Measurements from ENCODE around the gene PHLPP2.
A peak's percentile ranks its signal among the peaks of the same experiment; 100 is the strongest.
"Not testable (repeated sequence)": the region's sequence is repeated elsewhere in the genome, so short reads cannot be mapped to it uniquely, and the experiment has no call there.

PHLPP2 gene

DNA sequence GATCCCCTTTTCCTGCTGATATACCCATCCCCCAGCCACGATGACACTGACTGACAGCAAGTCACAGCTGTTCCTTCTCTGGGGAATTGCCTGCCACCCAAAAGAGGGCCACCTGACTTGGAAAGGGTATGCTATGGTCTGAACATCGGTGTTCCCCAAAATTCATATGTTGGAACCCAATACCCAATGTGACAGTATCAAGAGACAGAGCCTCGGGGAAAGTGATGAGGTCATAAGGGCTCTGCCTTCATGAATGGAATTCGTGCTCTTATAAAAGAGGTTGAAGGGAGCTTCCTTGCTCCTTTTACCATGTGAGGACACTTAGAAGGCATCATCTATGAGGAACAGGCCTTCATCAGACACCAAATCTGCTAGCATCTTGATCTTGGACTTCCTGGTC, 106.1 kb downstream of the PHLPP2 start:
- no peak for DNase-seq

DNA sequence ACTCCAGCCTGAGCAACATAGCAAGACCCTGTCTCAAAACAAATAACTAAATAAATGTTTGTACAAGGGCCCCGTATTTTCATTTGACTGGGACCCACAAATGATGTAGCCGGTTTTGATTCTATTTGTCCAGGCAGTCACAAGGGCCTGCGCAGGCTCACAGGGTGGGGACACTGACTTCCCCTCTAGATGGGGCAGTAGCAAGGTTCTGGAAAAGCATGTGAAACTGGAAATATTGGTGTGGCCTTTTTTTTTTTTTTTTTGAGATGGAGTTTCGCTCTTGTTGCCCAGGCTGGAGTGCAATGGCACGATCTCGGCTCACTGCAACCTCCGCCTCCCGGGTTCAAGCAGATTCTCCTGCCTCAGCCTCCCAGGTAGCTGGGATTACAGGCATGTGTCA, 109.5 kb downstream of the PHLPP2 start:
- DNase-seq: not testable (repeated sequence)

DNA sequence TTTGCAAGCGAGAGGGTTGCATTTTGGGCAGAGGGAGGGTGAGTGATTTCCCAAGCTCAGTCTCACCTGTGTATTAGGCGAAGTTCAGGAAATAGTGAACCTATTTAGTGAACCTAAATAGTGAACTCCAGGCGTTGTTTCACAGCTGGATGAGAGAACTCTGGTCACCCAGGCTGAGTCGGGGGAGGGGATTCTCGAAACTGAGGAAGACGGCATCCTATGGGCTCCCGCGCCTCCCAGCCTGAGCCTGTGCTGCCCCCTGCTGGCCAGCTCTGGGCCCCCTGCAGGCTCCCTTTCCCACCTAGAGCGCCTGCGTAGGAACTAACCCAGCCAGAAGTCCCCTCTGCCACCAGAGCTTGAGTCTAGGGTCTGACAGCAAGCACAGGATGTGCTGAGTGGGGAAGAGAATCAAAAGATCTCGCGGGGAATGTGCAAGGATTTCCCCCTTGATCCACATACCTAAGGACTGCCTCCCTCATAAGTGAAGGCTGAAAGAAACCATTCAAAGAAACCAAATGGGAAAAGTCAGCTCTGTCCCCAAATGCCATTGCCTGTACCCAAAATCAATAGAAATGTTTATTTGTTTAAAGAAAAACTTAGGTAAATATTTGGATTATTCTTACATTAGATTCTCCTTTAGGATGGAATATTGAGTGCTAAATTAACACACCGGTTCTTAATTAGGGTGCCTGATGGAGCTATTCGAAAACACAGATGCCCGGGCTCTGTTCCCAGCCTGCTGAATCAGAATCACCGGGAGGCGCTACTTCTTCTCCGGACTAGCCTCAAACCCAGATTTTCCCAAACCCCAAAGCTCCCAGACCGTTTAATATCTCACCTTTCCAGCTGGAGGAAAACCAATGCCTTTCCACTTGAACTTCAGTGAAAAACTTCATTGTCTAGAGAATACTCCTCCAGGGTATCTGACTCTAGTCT, 113.3 kb downstream of the PHLPP2 start:
- DNase-seq: peak; percentile 79

- no peak for DNase-seq
Measured at GRCh38 chr16:71610447-71610846, 114.1 kb downstream of the PHLPP2 start.

DNA sequence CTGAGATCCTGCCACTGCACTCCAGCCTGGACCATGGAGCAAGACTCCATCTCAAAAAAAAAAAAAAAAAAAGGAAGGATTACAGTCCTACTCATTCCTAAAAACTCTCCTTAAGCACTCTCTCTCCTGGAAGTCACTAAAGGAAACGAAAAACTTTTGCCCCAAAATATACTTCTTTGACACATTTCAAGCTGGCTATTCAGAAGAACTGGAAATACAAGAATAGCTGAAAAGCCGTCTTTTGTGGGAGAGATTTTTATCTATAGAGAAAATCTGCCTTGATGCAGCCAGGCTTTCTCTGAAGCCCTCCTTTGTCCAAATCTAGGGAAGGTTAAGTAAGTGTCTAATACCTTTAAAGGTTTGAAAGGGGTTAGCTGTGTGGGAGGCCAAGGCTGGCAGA, 115.4 kb downstream of the PHLPP2 start:
- DNase-seq: no peak

- no peak for DNase-seq
Measured at GRCh38 chr16:71600822-71601221, 123.7 kb downstream of the PHLPP2 start.

- not testable (repeated sequence) for DNase-seq
Measured at GRCh38 chr16:71598426-71598825, 126.1 kb downstream of the PHLPP2 start.

- DNase-seq: not testable (repeated sequence)
Measured at GRCh38 chr16:71595340-71595826, 129.1 kb downstream of the PHLPP2 start.

All from activated naive CD4-positive, alpha-beta T cell treated with Interleukin-2 at 50 U/mL for 16 hours (primary cell).